Gastroesophageal sphincter (tissue), 4 donors: ENCODE results near the gene DAGLB. TPM values are rescaled to one million over a fixed set of nuclear protein-coding genes. Genes with fewer than 3 reads are reported as not detected.
A peak's percentile ranks its signal among the peaks of the same experiment; 100 is the strongest.

ENCODE experiments used
- ATAC-seq: fragments of 150-250 bp; one replicate; pipeline ENCODE4 v1.9.1; 2016; ENCODE audit warnings: mild to moderate bottlenecking, moderate library complexity
- H3K27ac ChIP-seq, 4 donors: fragments of 200-600 bp; sonication (generic) in 3 of 4; 1 replicate in 3 of 4; 2 replicates in 1 of 4; pipeline ENCODE4 v1.5.1; 2016 to 2019
- H3K27me3 ChIP-seq: fragments of 200-600 bp; sonication (generic); one replicate; pipeline ENCODE4 v1.5.1; 2019
- H3K36me3 ChIP-seq, 2 donors: fragments of 200-600 bp; sonication (generic); one replicate each; pipeline ENCODE4 v1.5.1; 2019; ENCODE audit warnings: control low read depth in 1 of 2
- H3K4me1 ChIP-seq, 3 donors: fragments of 200-600 bp; sonication (generic); 1 replicate in 2 of 3; 2 replicates in 1 of 3; pipeline ENCODE4 v1.5.1; 2016 to 2019; ENCODE audit warnings: control low read depth in 2 of 3
- H3K4me3 ChIP-seq, 2 donors: fragments of 200-600 bp; sonication (generic); one replicate each; pipeline ENCODE4 v1.5.1; 2019; ENCODE audit warnings: mild to moderate bottlenecking in 1 of 2, moderate library complexity in 1 of 2
- H3K9me3 ChIP-seq, 3 donors: fragments of 200-600 bp; sonication (generic); one replicate each; pipeline ENCODE4 v1.5.1; 2017 to 2019; ENCODE audit warnings: control low read depth in 2 of 3
- CTCF ChIP-seq, 4 experiments: fragments of 200-600 bp in 2 of 4; fragments of 450-650 bp in 2 of 4; sonication (generic) in 1 of 4; IDR thresholded peaks; one replicate each; pipeline ENCODE4 v1.5.1; 2017 to 2019; ENCODE audit warnings: antibody characterized with exemption in 4 of 4, mild to moderate bottlenecking in 2 of 4, moderate library complexity in 2 of 4
- EP300 ChIP-seq: sonication (generic); formaldehyde crosslinking; IDR thresholded peaks from one replicate; pipeline ENCODE4 v1.6.1; 2017; ENCODE audit warnings: antibody characterized with exemption, mild to moderate bottlenecking
- POLR2A ChIP-seq, 2 donors: fragments of 450-650 bp; IDR thresholded peaks; one replicate each; pipeline ENCODE4 v1.6.1; 2017; ENCODE audit warnings: antibody characterized with exemption in 2 of 2, mild to moderate bottlenecking in 2 of 2, moderate library complexity in 1 of 2
- POLR2AphosphoS5 ChIP-seq: sonication (generic); formaldehyde crosslinking; IDR thresholded peaks from one replicate; pipeline ENCODE4 v1.6.1; 2017; ENCODE audit warnings: antibody characterized with exemption
- WGBS, 2 donors: methylation state at CpG; one replicate each; pipeline ENCODE4 v1.1.5; 2018; ENCODE audit warnings: low coverage in 1 of 2; 5-methylcytosine and 5-hydroxymethylcytosine counted together
- total RNA-seq, 4 donors: library from RNA; depleted of rRNA; stranded (reverse); fragments of >200 nt; gene quantifications; one replicate each; pipeline ENCODE4 v1.1.0, GENCODE V29; 2016

Gene DAGLB
- total RNA-seq, 4 donors from 2014 or later, result 6.7 to 10.8 (median 8.6) TPM

DNA sequence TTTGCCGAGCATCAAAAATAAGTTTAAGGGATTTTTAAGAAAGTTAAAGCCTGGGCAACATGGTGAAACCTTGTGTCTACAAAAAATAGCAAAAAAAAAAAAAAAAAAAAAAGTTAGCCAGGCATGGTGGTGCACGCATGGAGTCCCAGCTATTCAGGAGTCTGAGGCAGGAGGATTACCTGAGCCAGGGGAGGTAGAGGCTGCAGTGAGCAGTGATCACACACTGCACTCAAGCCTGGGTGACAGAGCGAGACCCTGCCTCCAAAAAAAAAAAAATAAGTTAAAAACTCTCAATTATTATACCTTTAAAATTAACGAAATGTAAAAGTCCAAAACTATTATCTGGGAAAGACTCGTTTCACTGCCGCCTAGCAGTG lies 35.0 kb upstream of the DAGLB start:
- H3K4me3 ChIP-seq, result peak overlapping the region; percentile 77 to 94
- no peaks in the 10 kb centered on the region for H3K36me3 ChIP-seq
- H3K4me1 ChIP-seq, result peaks cover 0 to 61% (median 22%) of the 10 kb centered on the region in 3 donors
- no peaks in the 10 kb centered on the region for H3K9me3 ChIP-seq
- 12 to 26% methylated on average over 6 of the region's 6 CpGs for WGBS, 2 donors
- ATAC-seq, result no peak
- TF ChIP-seq POLR2A (IDR thresholded peaks at IDR 0.05), result no peak
- H3K27me3 ChIP-seq, result no peaks in the 10 kb centered on the region
- peak overlapping the region; percentile 73 to 96 (median 92) for H3K27ac ChIP-seq

DNA sequence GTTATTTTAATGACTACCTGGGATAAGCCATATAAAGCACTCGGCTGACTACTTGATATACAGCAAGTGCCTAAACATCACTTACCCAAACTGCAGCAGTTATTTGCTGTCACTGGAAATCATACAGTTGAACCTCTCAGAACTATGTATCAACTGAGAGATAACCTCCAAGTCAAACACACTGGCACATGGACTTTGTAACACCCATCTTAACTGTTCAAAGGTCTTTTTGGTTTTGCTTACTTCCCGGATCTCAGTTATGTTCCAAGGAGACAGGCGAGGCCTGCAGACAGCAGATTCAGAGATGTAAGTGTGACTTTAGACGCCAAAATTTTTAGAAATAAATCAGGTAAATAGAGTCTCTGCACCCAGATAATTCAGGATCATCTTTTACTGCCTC lies 34.6 kb upstream of the DAGLB start:
- H3K27ac ChIP-seq, result peak overlapping the region in 2 of 4 donors; percentile 6 to 92
- peaks cover 0 to 64% (median 22%) of the 10 kb centered on the region in 3 donors for H3K4me1 ChIP-seq
- H3K4me3 ChIP-seq, result peak overlapping the region in 1 of 2 donors; percentile 94
- no peak for TF ChIP-seq CTCF (IDR thresholded peaks at IDR 0.05)
- TF ChIP-seq POLR2A (IDR thresholded peaks at IDR 0.05), result no peak
- WGBS, 2 donors, result 47 to 48% methylated on average over 3 to 4 of the region's 4 CpGs
- H3K36me3 ChIP-seq, result no peaks in the 10 kb centered on the region
- no peak for ATAC-seq
- no peaks in the 10 kb centered on the region for H3K9me3 ChIP-seq
- H3K27me3 ChIP-seq, result no peaks in the 10 kb centered on the region

- TF ChIP-seq POLR2AphosphoS5, result no peak
- no peak for TF ChIP-seq CTCF (IDR thresholded peaks at IDR 0.05)
- TF ChIP-seq EP300, result no peak
- no peak for TF ChIP-seq POLR2A (IDR thresholded peaks at IDR 0.05)
- Histone ChIP-seq H3K36me3 (no peaks in the 10 kb centered on the region), H3K27ac (no peak overlapping the region), H3K4me1 (peaks cover 0 to 73% (median 29%) of the 10 kb centered on the region in 3 donors), H3K27me3 (no peaks in the 10 kb centered on the region), H3K4me3 (no peak overlapping the region), H3K9me3 (no peaks in the 10 kb centered on the region)
- no peak for ATAC-seq
- WGBS, 2 donors, result 80 to 87% methylated on average over 6 of the region's 6 CpGs
These were observed 33.7 kb upstream of the DAGLB start for GRCh38 chr7:6481445-6481844.

- Histone ChIP-seq H3K27me3 (no peaks in the 10 kb centered on the region), H3K4me1 (peaks cover 0 to 84% (median 29%) of the 10 kb centered on the region in 3 donors), H3K4me3 (no peak overlapping the region), H3K27ac (no peak overlapping the region), H3K9me3 (no peaks in the 10 kb centered on the region), H3K36me3 (no peaks in the 10 kb centered on the region)
- ATAC-seq, result no peak
- 51 to 59% methylated on average over 3 to 5 of the region's 5 CpGs for WGBS, 2 donors
- no peak for TF ChIP-seq POLR2A (IDR thresholded peaks at IDR 0.05)
- no peak for TF ChIP-seq POLR2AphosphoS5
- no peak for TF ChIP-seq CTCF (IDR thresholded peaks at IDR 0.05)
- no peak for TF ChIP-seq EP300
These were observed 32.5 kb upstream of the DAGLB start for GRCh38 chr7:6480323-6480660.

DNA sequence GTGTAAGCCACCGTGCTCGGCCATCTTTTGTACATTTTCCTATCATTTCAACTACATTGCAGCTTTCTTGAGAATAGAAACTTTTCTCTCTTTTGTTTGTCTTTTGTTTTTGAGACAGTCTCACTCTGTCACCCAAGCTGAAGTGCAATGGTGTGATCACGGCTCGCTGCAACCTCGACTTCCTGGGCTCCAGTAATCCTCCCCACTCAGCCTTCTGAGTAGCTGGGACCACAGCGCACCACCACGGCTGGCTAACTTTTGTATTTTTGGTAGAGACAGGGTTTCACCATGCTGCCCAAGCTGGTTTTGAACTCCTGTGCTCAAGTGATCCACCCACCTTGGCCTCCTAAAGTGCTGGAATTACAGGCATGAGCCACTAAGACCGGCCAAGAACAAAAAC lies 31.3 kb upstream of the DAGLB start:
- Histone ChIP-seq H3K36me3 (peaks cover 0 to 8% of the 10 kb centered on the region in 2 donors), H3K9me3 (no peaks in the 10 kb centered on the region), H3K4me1 (peaks cover 0 to 83% (median 24%) of the 10 kb centered on the region in 3 donors), H3K27me3 (no peaks in the 10 kb centered on the region), H3K27ac (no peak overlapping the region), H3K4me3 (no peak overlapping the region)
- WGBS, 2 donors, result 93 to 100% methylated on average over 1 to 3 of the region's 8 CpGs
- TF ChIP-seq EP300 (no peak), POLR2A (IDR thresholded peaks at IDR 0.05) (no peak), POLR2AphosphoS5 (no peak), CTCF (IDR thresholded peaks at IDR 0.05) (no peak)
- ATAC-seq, result no peak
